ENCODE results near the gene RNF222. TPM values are rescaled to one million over a fixed set of nuclear protein-coding genes. Genes with fewer than 3 reads are reported as not detected.

Gene RNF222
- total and polyA plus RNA-seq, 2 donors, result 0.34 TPM; not detected in 1

- WGBS, result 97% methylated on average over 2 of the region's 2 CpGs
- Histone ChIP-seq H3K4me3 (ENCODE audit: low read length in 2 of 2) (no peak overlapping the region), H3K4me1 (ENCODE audit: control insufficient read depth in 2 of 2, insufficient read depth in 2 of 2, low read length in 2 of 2) (peaks cover 0 to 3% of the 10 kb centered on the region in 2 donors), H3K27ac (ENCODE audit: low read depth in 1 of 2, low read length in 1 of 2) (no peak overlapping the region), H3K9me3 (ENCODE audit: control insufficient read depth in 2 of 2, insufficient read depth in 1 of 2, low read length in 1 of 2) (no peaks in the 10 kb centered on the region), H3K36me3 (ENCODE audit: control insufficient read depth in 2 of 2, insufficient read depth in 2 of 2, low read length in 1 of 2) (peaks cover 15 to 25% of the 10 kb centered on the region in 2 donors), H3K27me3 (ENCODE audit: control insufficient read depth in 2 of 2, insufficient read depth in 1 of 2, low read length in 1 of 2) (no peaks in the 10 kb centered on the region)
- DNase-seq (ENCODE audit: low read depth in 6 of 9, low spot score in 9 of 9), result no peak
Observed at GRCh38 chr17:8366231-8366630, 31.4 kb downstream of the RNF222 start.

- H3K27me3 ChIP-seq (ENCODE audit: control insufficient read depth in 2 of 2, insufficient read depth in 1 of 2, low read length in 1 of 2), result no peaks in the 10 kb centered on the region
- peaks cover 15 to 23% of the 10 kb centered on the region in 2 donors for H3K36me3 ChIP-seq (ENCODE audit: control insufficient read depth in 2 of 2, insufficient read depth in 2 of 2, low read length in 1 of 2)
- no peak overlapping the region for H3K27ac ChIP-seq (ENCODE audit: low read depth in 1 of 2, low read length in 1 of 2)
- no peaks in the 10 kb centered on the region for H3K9me3 ChIP-seq (ENCODE audit: control insufficient read depth in 2 of 2, insufficient read depth in 1 of 2, low read length in 1 of 2)
- 100% methylated on average over 1 of the region's 1 CpG for WGBS
- no peak overlapping the region for H3K4me3 ChIP-seq (ENCODE audit: low read length in 2 of 2)
- DNase-seq (ENCODE audit: low read depth in 6 of 9, low spot score in 9 of 9), result no peak
- H3K4me1 ChIP-seq (ENCODE audit: control insufficient read depth in 2 of 2, insufficient read depth in 2 of 2, low read length in 2 of 2), result peaks cover 0 to 5% of the 10 kb centered on the region in 2 donors
Observed at GRCh38 chr17:8365143-8365542, 32.5 kb downstream of the RNF222 start.

DNA sequence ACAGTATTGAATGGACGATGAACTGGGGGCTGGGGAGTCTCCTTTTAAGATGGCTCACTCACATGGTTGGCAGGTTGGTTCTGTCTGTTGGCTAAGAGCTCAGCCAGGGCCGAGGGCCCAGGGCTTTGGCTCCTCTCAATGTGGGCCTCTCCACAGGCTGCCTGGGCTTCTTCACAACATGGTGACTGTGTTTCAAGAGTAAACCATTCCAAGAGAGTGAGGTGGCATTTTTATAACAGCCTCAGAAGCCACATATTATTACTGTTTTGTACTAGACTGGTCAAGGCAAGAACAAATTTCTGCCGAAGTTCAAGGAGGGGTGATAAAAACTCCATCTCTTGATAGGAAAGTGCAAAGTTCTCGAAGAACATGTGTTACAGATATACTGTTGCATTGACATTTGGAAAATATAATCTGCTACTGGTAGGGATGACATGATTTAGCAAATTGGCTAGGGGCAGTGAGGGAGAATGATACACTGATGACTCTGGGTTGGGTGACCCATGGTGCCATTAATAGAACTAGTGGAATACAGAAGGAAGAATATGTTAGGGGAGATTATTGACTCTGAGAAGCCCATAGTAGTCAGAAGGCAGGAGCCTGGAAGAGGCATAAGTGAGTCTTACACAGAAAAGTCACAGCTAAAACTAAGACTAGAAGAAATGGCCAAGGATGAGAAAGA lies 34.8 kb downstream of the RNF222 start:
- no peak overlapping the region for H3K27ac ChIP-seq (ENCODE audit: low read depth in 1 of 2, low read length in 1 of 2)
- 97% methylated on average over 4 of the region's 4 CpGs for WGBS
- H3K4me3 ChIP-seq (ENCODE audit: low read length in 2 of 2), result no peak overlapping the region
- DNase-seq (ENCODE audit: low read depth in 6 of 9, low spot score in 9 of 9), result no peak
- H3K9me3 ChIP-seq (ENCODE audit: control insufficient read depth in 2 of 2, insufficient read depth in 1 of 2, low read length in 1 of 2), result no peaks in the 10 kb centered on the region
- H3K4me1 ChIP-seq (ENCODE audit: control insufficient read depth in 2 of 2, insufficient read depth in 2 of 2, low read length in 2 of 2), result peaks cover 0 to 5% of the 10 kb centered on the region in 2 donors
- H3K36me3 ChIP-seq (ENCODE audit: control insufficient read depth in 2 of 2, insufficient read depth in 2 of 2, low read length in 1 of 2), result peaks cover 0 to 4% of the 10 kb centered on the region in 2 donors
- H3K27me3 ChIP-seq (ENCODE audit: control insufficient read depth in 2 of 2, insufficient read depth in 1 of 2, low read length in 1 of 2), result no peaks in the 10 kb centered on the region

- WGBS, result 74% methylated on average over 3 of the region's 3 CpGs
- Histone ChIP-seq H3K27ac (ENCODE audit: low read depth in 1 of 2, low read length in 1 of 2) (no peak overlapping the region), H3K27me3 (ENCODE audit: control insufficient read depth in 2 of 2, insufficient read depth in 1 of 2, low read length in 1 of 2) (no peaks in the 10 kb centered on the region)
Observed at GRCh38 chr17:8360751-8361150, 36.9 kb downstream of the RNF222 start.

GRCh38 chr17:8360260-8360659 lies 37.4 kb downstream of the RNF222 start:
- WGBS, result 39% methylated on average over 3 of the region's 3 CpGs
- Histone ChIP-seq H3K9me3 (ENCODE audit: control insufficient read depth in 2 of 2, insufficient read depth in 1 of 2, low read length in 1 of 2) (no peaks in the 10 kb centered on the region), H3K4me1 (ENCODE audit: control insufficient read depth in 2 of 2, insufficient read depth in 2 of 2, low read length in 2 of 2) (peaks cover 0 to 5% of the 10 kb centered on the region in 2 donors), H3K4me3 (ENCODE audit: low read length in 2 of 2) (no peak overlapping the region), H3K27ac (ENCODE audit: low read depth in 1 of 2, low read length in 1 of 2) (no peak overlapping the region), H3K36me3 (ENCODE audit: control insufficient read depth in 2 of 2, insufficient read depth in 2 of 2, low read length in 1 of 2) (peaks cover 0 to 4% of the 10 kb centered on the region in 2 donors), H3K27me3 (ENCODE audit: control insufficient read depth in 2 of 2, insufficient read depth in 1 of 2, low read length in 1 of 2) (no peaks in the 10 kb centered on the region)
- no peak for DNase-seq (ENCODE audit: low read depth in 6 of 9, low spot score in 9 of 9)

More at GRCh38 chr17:8360751-8361150, 36.9 kb downstream of the RNF222 start:
- Histone ChIP-seq H3K4me3 (ENCODE audit: low read length in 2 of 2) (no peak overlapping the region), H3K4me1 (ENCODE audit: control insufficient read depth in 2 of 2, insufficient read depth in 2 of 2, low read length in 2 of 2) (peaks cover 0 to 5% of the 10 kb centered on the region in 2 donors), H3K36me3 (ENCODE audit: control insufficient read depth in 2 of 2, insufficient read depth in 2 of 2, low read length in 1 of 2) (peaks cover 0 to 4% of the 10 kb centered on the region in 2 donors), H3K9me3 (ENCODE audit: control insufficient read depth in 2 of 2, insufficient read depth in 1 of 2, low read length in 1 of 2) (no peaks in the 10 kb centered on the region)
- no peak for DNase-seq (ENCODE audit: low read depth in 6 of 9, low spot score in 9 of 9)

DNA sequence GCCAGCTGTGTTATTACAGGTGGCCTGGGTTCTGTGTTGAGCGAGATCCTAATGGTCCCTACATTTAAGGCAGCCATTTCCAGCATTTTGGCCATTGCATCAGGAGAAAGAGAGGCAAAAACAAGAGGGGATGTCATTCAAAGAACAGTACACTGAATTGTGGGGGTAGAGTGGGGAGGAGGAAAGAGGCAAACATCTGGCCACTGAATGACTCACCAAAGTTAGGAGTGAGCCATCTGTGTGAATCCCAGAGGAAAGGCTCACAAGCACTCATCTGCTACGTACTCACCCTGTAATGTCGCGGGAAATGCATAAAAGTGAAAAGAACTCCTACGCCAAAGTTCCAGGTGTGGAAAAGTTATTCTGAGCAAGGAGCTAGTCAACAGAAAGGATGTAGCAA lies 37.9 kb downstream of the RNF222 start:
- Histone ChIP-seq H3K36me3 (ENCODE audit: control insufficient read depth in 2 of 2, insufficient read depth in 2 of 2, low read length in 1 of 2) (no peaks in the 10 kb centered on the region), H3K4me3 (ENCODE audit: low read length in 2 of 2) (no peak overlapping the region), H3K27me3 (ENCODE audit: control insufficient read depth in 2 of 2, insufficient read depth in 1 of 2, low read length in 1 of 2) (no peaks in the 10 kb centered on the region), H3K4me1 (ENCODE audit: control insufficient read depth in 2 of 2, insufficient read depth in 2 of 2, low read length in 2 of 2) (peaks cover 0 to 5% of the 10 kb centered on the region in 2 donors), H3K27ac (ENCODE audit: low read depth in 1 of 2, low read length in 1 of 2) (no peak overlapping the region), H3K9me3 (ENCODE audit: control insufficient read depth in 2 of 2, insufficient read depth in 1 of 2, low read length in 1 of 2) (no peaks in the 10 kb centered on the region)
- no peak for DNase-seq (ENCODE audit: low read depth in 6 of 9, low spot score in 9 of 9)
- WGBS, result 88% methylated on average over 5 of the region's 5 CpGs

DNA sequence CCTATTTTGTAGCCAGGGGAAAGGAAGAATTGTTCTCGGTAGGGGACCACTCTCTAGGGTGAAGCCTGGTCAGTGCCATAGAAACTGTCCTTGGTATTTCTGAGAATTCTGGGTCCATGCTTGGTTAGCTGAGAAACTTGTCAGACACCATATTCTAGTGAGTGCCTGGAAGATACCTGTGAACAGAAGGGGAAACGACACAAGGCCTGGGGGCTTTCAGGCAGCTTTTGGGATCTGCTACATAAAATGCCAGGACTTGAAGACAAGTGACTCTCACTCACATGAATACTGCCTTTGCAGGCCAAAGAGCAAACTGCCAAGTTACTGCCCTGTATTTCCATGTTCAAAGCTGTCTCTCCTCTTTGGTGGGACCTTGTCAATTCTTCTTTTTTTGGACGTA lies 39.7 kb downstream of the RNF222 start:
- 98% methylated on average over 3 of the region's 3 CpGs for WGBS
- no peak overlapping the region for H3K27ac ChIP-seq (ENCODE audit: low read depth in 1 of 2, low read length in 1 of 2)

GRCh38 chr17:8354236-8354635 lies 43.4 kb downstream of the RNF222 start:
- Histone ChIP-seq H3K4me3 (ENCODE audit: low read length in 2 of 2) (no peak overlapping the region), H3K4me1 (ENCODE audit: control insufficient read depth in 2 of 2, insufficient read depth in 2 of 2, low read length in 2 of 2) (no peaks in the 10 kb centered on the region), H3K27me3 (ENCODE audit: control insufficient read depth in 2 of 2, insufficient read depth in 1 of 2, low read length in 1 of 2) (no peaks in the 10 kb centered on the region), H3K9me3 (ENCODE audit: control insufficient read depth in 2 of 2, insufficient read depth in 1 of 2, low read length in 1 of 2) (no peaks in the 10 kb centered on the region), H3K36me3 (ENCODE audit: control insufficient read depth in 2 of 2, insufficient read depth in 2 of 2, low read length in 1 of 2) (no peaks in the 10 kb centered on the region), H3K27ac (ENCODE audit: low read depth in 1 of 2, low read length in 1 of 2) (no peak overlapping the region)
- 88% methylated on average over 8 of the region's 8 CpGs for WGBS
- DNase-seq (ENCODE audit: low read depth in 6 of 9, low spot score in 9 of 9), result no peak

More for the DNA sequence above, 39.7 kb downstream of the RNF222 start:
- Histone ChIP-seq H3K9me3 (ENCODE audit: control insufficient read depth in 2 of 2, insufficient read depth in 1 of 2, low read length in 1 of 2) (no peaks in the 10 kb centered on the region), H3K27me3 (ENCODE audit: control insufficient read depth in 2 of 2, insufficient read depth in 1 of 2, low read length in 1 of 2) (no peaks in the 10 kb centered on the region), H3K36me3 (ENCODE audit: control insufficient read depth in 2 of 2, insufficient read depth in 2 of 2, low read length in 1 of 2) (no peaks in the 10 kb centered on the region), H3K4me1 (ENCODE audit: control insufficient read depth in 2 of 2, insufficient read depth in 2 of 2, low read length in 2 of 2) (peaks cover 0 to 5% of the 10 kb centered on the region in 2 donors), H3K4me3 (ENCODE audit: low read length in 2 of 2) (no peak overlapping the region)
- DNase-seq (ENCODE audit: low read depth in 6 of 9, low spot score in 9 of 9), result no peak

DNA sequence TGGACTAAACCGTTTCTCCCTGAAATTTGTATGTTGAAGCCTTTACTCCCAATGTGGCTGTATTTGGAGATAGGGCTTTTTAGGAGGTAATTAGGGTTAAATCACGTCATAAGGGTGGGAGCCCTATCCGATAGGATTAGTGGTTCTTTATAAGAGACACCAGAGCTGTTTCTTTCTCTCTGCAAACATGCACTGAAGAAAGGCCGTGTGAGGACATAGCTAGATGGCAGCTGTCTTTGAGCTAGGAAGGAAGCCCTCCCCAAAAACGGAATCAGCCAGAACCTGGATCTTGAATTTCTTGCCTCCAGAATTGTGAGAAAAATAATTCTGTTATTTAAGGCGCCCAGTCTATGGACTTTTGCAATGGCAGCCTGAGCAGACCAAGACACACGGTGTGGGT lies 43.9 kb downstream of the RNF222 start:
- Histone ChIP-seq H3K36me3 (ENCODE audit: control insufficient read depth in 2 of 2, insufficient read depth in 2 of 2, low read length in 1 of 2) (no peaks in the 10 kb centered on the region), H3K9me3 (ENCODE audit: control insufficient read depth in 2 of 2, insufficient read depth in 1 of 2, low read length in 1 of 2) (no peaks in the 10 kb centered on the region), H3K27me3 (ENCODE audit: control insufficient read depth in 2 of 2, insufficient read depth in 1 of 2, low read length in 1 of 2) (no peaks in the 10 kb centered on the region), H3K4me3 (ENCODE audit: low read length in 2 of 2) (no peak overlapping the region), H3K4me1 (ENCODE audit: control insufficient read depth in 2 of 2, insufficient read depth in 2 of 2, low read length in 2 of 2) (no peaks in the 10 kb centered on the region), H3K27ac (ENCODE audit: low read depth in 1 of 2, low read length in 1 of 2) (no peak overlapping the region)
- 83% methylated on average over 7 of the region's 7 CpGs for WGBS
- DNase-seq (ENCODE audit: low read depth in 6 of 9, low spot score in 9 of 9), result no peak
